ENCODE results near the gene MYO5B.

Gene MYO5B

DNA sequence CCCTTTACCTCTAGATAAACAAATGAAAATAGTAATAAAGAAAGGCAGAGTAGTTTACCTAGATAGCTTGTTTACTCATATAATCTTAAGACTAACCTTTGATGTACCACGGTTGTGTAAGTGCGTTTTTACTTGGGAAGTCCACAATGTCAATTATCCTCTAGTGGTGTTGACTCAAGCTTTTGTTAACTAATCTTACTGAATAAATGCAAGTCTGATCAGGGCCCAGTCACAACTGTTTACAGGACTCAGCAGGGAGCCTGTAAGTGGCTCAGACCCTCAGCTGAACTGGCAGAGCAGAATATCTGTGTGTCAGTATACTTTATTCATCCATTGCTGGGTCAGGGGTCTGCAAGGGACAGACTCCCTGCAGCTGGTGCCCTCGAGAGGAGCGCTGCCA lies 283.5 kb downstream of the MYO5B start:
- H3K27ac ChIP-seq = no peak overlapping the region

DNA sequence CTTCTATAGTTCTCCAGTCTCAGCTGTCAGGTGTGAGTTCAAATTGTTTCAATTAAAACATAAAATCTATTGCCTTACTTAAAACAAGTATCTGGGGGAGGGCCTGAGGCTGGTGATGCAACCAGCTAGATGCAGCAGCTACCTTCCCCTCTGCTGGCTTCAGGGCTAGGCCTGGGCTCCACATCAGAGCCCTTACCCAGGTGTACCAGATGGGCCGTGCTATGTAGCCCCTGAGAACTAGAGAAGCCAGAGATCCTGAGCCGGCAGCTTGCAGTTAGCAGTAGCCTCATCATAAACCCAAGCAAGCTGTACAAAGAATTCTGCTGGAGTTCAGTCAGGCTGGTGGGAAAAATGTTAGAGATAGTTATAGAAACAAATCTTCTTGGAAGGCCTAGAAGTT lies 284.0 kb downstream of the MYO5B start:
- no peak for TF ChIP-seq ZFX (IDR thresholded peaks at IDR 0.05)
- TF ChIP-seq, protein P1, sequence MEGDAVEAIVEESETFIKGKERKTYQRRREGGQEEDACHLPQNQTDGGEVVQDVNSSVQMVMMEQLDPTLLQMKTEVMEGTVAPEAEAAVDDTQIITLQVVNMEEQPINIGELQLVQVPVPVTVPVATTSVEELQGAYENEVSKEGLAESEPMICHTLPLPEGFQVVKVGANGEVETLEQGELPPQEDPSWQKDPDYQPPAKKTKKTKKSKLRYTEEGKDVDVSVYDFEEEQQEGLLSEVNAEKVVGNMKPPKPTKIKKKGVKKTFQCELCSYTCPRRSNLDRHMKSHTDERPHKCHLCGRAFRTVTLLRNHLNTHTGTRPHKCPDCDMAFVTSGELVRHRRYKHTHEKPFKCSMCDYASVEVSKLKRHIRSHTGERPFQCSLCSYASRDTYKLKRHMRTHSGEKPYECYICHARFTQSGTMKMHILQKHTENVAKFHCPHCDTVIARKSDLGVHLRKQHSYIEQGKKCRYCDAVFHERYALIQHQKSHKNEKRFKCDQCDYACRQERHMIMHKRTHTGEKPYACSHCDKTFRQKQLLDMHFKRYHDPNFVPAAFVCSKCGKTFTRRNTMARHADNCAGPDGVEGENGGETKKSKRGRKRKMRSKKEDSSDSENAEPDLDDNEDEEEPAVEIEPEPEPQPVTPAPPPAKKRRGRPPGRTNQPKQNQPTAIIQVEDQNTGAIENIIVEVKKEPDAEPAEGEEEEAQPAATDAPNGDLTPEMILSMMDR (conservative IDR thresholded peaks at IDR 0.05) = no peak
- H3K27ac ChIP-seq = no peak overlapping the region

More for the DNA sequence above, 283.5 kb downstream of the MYO5B start:
- TF ChIP-seq, protein P1 (conservative IDR thresholded peaks at IDR 0.05) = no peak
- no peak for TF ChIP-seq ZFX (IDR thresholded peaks at IDR 0.05)

DNA sequence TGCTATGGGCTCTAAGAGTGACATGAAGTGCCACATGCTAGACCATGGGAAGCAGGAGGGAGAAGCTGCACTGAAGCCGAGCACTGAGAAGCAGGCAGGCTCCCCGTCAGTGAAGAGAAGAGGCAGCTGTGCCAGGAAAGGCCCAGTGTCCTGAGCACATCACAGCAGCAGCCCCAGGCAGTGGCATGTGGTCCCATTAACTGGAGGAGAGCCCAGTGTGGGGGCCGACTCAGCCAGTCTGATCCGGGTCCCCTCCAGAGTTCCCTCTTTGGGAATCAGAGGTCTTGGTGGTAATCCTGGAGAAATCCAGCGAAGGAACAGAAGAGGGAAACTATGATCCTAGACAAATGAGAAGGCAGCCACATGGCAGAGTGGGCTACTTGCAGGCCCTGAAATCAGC lies 284.9 kb downstream of the MYO5B start:
- no peak overlapping the region for H3K27ac ChIP-seq
- TF ChIP-seq, protein P1 (conservative IDR thresholded peaks at IDR 0.05) = no peak
- TF ChIP-seq ZFX (IDR thresholded peaks at IDR 0.05) = no peak

DNA sequence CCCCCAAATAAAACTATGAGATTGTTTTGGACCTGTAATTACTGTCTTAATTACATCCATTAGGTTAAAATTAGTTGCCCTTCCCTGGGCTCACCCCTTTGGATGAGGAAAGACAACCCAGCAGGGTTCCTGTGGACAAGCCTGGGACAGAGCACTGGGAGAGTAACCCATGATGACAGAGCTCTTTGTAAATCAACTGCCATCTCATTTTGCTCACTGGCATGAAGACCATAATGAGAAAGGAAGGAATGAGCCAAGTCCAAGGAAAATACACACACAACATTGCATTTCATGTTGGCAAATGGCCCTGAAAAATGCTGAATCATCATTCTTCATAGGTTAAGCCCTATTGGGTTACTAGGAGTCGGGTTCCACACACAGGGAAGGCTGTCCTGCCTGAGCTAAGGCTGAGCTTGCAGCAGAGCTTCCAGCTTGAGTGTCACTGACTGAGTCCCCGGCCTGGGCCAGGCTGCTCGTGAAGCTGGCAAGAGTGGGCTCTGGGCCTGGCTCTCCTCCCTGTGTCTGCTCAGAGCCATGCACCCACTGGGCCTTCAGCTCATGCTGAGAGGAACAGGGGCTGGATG lies 287.5 kb downstream of the MYO5B start:
- H3K27ac ChIP-seq = no peak overlapping the region
- TF ChIP-seq, protein P1 (conservative IDR thresholded peaks at IDR 0.05) = no peak
- no peak for TF ChIP-seq ZFX (IDR thresholded peaks at IDR 0.05)

DNA sequence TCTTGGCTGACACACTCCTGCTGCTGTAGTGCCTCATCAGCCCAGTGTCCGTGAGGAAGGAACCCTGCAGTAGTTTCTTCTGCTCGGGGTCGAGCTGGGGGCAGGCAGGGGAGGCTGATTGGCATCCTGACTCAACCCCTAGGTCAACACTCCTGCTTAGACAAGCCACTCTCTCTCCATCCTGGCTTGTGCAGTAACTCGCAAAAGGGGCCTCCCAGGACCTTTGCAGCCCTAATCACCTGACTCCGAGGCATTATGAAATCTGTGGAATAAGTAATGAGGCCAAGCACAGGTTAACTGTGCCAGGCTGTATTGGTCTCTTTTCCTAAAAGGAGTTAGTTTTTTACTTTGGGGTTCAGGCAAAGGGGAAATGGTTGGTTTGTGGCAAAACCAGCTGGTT lies 289.2 kb downstream of the MYO5B start:
- no peak overlapping the region for H3K27ac ChIP-seq
- no peak for TF ChIP-seq ZFX (IDR thresholded peaks at IDR 0.05)
- TF ChIP-seq, protein P1 (conservative IDR thresholded peaks at IDR 0.05) = no peak

DNA sequence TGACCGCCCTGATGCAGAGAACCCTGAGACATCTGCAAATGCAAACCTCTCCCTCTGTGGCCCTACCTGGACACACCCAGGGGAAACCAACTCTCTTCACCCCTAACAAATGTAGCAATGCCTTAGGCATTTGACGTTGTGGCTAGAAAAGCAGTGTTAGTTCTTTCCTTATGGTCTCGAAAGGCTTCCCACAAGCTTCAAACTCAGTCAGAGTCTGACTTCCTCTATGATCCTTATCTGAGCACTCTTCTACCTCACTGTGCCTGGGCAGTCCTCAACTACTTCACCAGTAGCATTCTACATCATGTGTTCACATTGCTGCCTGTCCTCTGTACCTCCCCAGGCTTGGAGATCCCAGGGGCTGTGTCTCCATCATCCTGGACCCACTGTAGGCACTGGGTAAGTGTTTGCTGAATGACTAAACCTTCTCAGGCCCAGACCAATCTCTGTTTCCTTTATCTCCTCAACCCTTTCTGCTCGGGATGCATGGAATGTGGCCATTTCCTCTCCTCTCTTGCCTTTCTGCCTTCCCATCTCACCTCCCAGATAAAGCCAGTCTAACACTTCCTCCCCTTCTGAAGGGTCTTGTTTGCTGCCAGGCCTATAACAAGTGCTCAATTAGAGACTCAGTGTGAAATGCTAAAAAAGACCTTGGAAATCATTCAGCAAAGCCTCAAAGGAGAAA lies 289.9 kb downstream of the MYO5B start:
- TF ChIP-seq ZFX (IDR thresholded peaks at IDR 0.05) = no peak
- TF ChIP-seq, protein P1 (conservative IDR thresholded peaks at IDR 0.05) = no peak
- no peak overlapping the region for H3K27ac ChIP-seq

DNA sequence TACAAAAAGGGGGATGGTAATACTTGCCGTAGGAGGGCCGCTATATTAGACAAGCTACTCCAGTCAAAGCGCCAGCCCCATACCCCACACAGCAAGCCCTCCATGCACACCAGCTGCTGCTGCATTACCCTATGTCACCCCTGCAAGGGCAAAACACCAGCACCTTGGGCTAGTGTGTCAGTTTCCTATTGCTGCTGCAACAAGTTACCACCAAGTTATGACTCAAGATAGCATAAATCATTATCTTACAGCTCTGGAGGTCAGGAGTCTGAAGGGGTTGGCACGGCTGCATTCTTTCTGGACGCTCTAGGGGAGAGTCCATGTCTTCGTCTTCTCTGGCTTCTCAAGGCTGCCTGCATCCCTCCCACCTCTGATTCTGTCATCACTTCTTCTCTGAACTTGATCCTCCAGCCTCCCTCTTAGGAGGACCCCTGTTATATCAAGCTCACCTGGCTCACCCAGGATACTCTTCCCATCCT lies 293.0 kb downstream of the MYO5B start:
- TF ChIP-seq, protein P1 (conservative IDR thresholded peaks at IDR 0.05) = no peak
- TF ChIP-seq ZFX (IDR thresholded peaks at IDR 0.05) = no peak
- H3K27ac ChIP-seq = no peak overlapping the region
